RWPE1 (cell line): ENCODE data around the gene IMMP2L.
"Not testable (repeated sequence)": the region's sequence is repeated elsewhere in the genome, so short reads cannot be mapped to it uniquely, and the experiment has no call there.

Source experiments
- CTCF ChIA-PET: fragments of 350-600 bp; sonication (Branson Sonifier 250); formaldehyde crosslinking; extraction: SDS; loops from one replicate; lab custom pipeline; 2021; lab: Yijun Ruan, JAX
- POLR2A ChIA-PET: fragments of 400-600 bp; formaldehyde crosslinking; extraction: SDS; loops from one replicate; lab custom pipeline; 2020; ENCODE audit warnings: antibody characterized with exemption; ENCODE audit not compliant: low non-redundant PET; lab: Yijun Ruan, JAX
- DNase-seq: peaks from one replicate; pipeline ENCODE4 v3.0.0; 2012; ENCODE audit warnings: low spot score
- H3K27ac ChIP-seq: fragments of 450-650 bp; 2 replicates; pipeline ENCODE4 v1.5.1; 2017
- TF ChIP-seq, protein P1 (sequence below): fragments of 450-650 bp; conservative IDR thresholded peaks from 2 replicates; pipeline ENCODE4 v1.5.1; 2017; ENCODE audit warnings: low read depth, mild to moderate bottlenecking

The IMMP2L gene

DNA sequence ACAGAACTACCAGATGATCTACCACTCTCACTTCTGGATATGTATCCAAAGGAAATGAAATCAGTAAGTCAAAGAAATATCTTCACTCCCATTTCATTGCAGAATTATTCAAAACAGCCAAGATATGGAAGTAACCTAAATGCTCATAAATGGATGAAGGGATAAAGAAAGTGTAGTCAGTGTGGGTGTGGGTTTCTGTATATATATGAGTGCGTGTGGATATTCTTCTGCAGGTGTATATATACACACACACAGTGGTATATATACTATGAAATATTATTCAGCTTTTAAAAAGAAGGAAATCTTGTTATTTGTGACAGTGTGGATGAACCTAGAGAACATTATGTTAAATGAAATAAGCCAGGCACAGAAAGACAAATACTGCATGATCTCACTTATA is 48.7 kb downstream of the IMMP2L start:
- no peak overlapping the region for H3K27ac ChIP-seq
- ChIA-PET CTCF (no interaction called here), POLR2A (no interaction called here)
- TF ChIP-seq, protein P1, sequence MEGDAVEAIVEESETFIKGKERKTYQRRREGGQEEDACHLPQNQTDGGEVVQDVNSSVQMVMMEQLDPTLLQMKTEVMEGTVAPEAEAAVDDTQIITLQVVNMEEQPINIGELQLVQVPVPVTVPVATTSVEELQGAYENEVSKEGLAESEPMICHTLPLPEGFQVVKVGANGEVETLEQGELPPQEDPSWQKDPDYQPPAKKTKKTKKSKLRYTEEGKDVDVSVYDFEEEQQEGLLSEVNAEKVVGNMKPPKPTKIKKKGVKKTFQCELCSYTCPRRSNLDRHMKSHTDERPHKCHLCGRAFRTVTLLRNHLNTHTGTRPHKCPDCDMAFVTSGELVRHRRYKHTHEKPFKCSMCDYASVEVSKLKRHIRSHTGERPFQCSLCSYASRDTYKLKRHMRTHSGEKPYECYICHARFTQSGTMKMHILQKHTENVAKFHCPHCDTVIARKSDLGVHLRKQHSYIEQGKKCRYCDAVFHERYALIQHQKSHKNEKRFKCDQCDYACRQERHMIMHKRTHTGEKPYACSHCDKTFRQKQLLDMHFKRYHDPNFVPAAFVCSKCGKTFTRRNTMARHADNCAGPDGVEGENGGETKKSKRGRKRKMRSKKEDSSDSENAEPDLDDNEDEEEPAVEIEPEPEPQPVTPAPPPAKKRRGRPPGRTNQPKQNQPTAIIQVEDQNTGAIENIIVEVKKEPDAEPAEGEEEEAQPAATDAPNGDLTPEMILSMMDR, result no peak
- no peak for DNase-seq

DNA sequence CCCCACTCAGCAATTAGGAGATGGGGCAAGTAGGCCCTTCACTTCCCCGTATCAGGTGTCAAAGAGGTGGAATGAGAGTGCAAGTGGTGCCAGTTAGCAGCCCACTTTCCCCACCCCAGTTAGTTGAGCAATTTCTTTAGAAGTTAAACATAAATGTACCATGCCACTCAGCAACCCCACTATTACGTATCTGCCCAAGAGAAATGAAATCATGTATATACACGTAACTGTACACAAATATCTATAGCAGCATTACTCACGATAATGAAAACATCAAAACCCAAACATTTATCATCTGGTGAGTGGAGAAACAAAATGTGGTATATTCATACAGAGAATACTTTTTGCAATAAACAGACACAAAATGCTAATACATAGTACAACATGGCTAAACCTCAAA is 50.4 kb downstream of the IMMP2L start:
- ChIA-PET CTCF (no interaction called here), POLR2A (no interaction called here)
- TF ChIP-seq, protein P1, result no peak
- DNase-seq, result no peak
- H3K27ac ChIP-seq, result no peak overlapping the region

DNA sequence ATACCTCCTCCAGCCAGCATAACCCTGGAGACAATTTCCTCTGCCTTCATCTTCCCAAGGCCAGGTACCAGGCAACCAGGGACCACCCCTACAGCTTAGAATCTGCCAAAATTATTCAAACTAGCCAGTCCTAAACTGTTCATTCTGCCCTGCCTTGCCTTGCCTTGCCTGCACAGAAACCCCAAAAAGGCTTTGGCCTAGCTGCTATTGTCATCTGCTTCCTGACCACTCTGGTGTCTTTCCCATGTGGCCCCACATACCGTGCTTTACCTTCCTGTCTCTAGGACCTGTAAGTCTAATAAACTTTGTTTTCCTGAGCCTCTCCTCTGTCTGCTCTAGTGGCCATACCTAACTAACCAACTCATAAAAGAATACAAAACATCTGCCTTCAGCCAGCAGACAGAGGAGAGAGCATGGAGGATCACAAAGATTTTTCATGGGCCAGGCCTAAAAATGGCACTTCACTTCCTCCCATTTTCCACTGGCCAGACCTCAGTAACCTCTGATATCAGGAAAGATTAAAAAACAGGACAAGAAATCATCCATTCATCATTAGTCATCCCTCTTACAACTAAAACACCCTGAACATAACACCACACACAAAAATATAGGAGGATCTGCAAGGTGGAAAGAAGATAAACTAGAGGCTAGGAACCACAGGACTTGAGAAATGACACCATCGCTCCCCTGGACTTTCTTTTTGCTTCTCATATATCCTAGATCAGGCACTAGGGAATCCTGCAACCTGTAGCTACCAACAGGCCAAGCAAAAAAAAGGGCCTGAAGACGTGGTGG is 51.5 kb downstream of the IMMP2L start:
- CTCF ChIA-PET, result interaction anchor here (0.6 to 0.7 kb wide), 2 partner anchors 92 to 101 kb away, joined by 3 to 4 read pairs; no protein-coding TSS in a partner anchor
- POLR2A ChIA-PET, result no interaction called here
- no peak overlapping the region for H3K27ac ChIP-seq
- DNase-seq, result no peak
- TF ChIP-seq, protein P1, result no peak

DNA sequence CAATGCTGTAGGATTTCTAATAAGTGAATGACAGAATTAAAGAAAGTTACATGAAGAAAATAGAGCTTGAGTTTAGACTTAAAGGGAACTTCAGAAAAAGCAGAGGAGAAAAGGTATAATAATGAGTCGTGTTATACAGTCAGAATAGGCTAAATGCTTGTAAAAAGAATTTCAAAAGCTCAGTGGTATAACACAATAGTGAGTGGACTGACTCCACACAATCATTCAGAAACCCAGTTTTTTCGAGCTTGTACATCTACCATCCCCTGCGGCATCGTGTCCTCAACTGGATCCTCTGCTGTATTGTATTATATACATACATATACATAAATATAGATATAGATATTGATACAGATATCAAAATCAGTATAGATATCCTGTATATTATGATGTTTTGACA is 52.2 kb downstream of the IMMP2L start:
- no peak overlapping the region for H3K27ac ChIP-seq
- ChIA-PET POLR2A (no interaction called here), CTCF (interaction anchor here (0.6 kb wide), 1 partner anchor 380 kb away, joined by 3 read pairs; no protein-coding TSS in a partner anchor)
- no peak for DNase-seq
- TF ChIP-seq, protein P1, result no peak

DNA sequence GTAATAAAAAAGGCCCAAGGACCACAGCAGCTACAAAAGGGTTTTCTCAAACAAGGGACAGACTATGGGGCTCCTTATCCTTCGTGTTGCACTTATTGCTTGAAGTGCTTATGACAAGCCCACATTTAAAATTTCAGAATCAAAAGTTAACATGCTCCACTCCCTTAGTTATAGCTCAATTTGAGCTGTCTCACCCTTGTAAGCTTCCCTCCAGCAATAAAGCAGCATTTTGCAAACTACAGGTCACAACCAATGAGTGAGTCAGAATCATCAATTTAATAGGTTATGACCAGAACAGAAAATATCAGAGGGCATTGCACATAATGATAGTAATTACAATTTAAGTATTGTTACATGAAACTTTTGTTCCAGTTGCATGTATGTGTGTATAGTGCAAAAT is 53.0 kb downstream of the IMMP2L start:
- H3K27ac ChIP-seq, result no peak overlapping the region
- DNase-seq, result no peak
- TF ChIP-seq, protein P1, result no peak
- ChIA-PET CTCF (interaction anchor here (0.6 to 0.7 kb wide), 2 partner anchors 220 to 380 kb away, joined by 3 read pairs; no protein-coding TSS in a partner anchor), POLR2A (no interaction called here)

GRCh38 chr7:111508387-111508786 is 53.9 kb downstream of the IMMP2L start:
- TF ChIP-seq, protein P1, result no peak
- CTCF ChIA-PET, result interaction anchor here (0.6 kb wide), 1 partner anchor 23 kb away, joined by 3 read pairs; no protein-coding TSS in a partner anchor
- DNase-seq, result no peak
- no peak overlapping the region for H3K27ac ChIP-seq
- POLR2A ChIA-PET, result no interaction called here

- H3K27ac ChIP-seq, DNase-seq, POLR2A ChIA-PET, CTCF ChIA-PET: not testable (repeated sequence)
These were observed 56.9 kb downstream of the IMMP2L start for GRCh38 chr7:111505422-111505821.

DNA sequence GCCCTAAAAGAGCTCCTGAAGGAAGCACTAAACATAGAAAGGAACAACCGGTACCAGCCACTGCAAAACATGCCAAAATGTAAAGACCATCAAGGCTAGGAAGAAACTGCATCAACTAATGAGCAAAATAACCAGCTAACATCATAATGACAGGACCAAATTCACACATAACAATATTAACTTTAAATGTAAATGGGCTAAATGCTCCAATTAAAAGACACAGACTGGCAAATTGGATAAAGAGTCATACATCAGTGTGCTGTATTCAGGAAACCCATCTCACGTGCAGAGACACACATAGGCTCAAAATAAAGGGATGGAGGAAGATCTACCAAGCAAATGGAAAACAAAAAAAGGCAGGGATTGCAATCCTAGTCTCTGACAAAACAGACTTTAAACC is 60.5 kb downstream of the IMMP2L start:
- DNase-seq, CTCF ChIA-PET, POLR2A ChIA-PET, H3K27ac ChIP-seq: not testable (repeated sequence)
